Adrenal gland (tissue), 12 donors: ENCODE measurements around the gene GPRC5A. TPM values are rescaled to one million over a fixed set of nuclear protein-coding genes. Genes with fewer than 3 reads are reported as not detected.

Experiments used
- DNase-seq, 7 donors: peaks; one replicate each; pipeline ENCODE4 v3.0.0-alpha.2; 2019 to 2020
- H3K27ac ChIP-seq, 5 donors: fragments of 200-600 bp; sonication (generic) in 4 of 5; 1 replicate in 3 of 5; 2 replicates in 2 of 5; pipeline versions ENCODE4 v1.5.1 to v1.8.0; 2016 to 2020; ENCODE audit warnings: mild to moderate bottlenecking in 1 of 5
- H3K27me3 ChIP-seq: fragments of 200-600 bp; 2 replicates; pipeline ENCODE4 v1.8.0; 2021
- H3K36me3 ChIP-seq, 2 donors: fragments of 200-600 bp; replicated peaks in 1 of 2; 1 replicate in 1 of 2; 2 replicates in 1 of 2; pipeline versions ENCODE4 v1.5.1 to v1.8.0; 2018 to 2022
- H3K4me1 ChIP-seq, 2 donors: fragments of 200-600 bp; replicated peaks in 1 of 2; 1 replicate in 1 of 2; 2 replicates in 1 of 2; pipeline versions ENCODE4 v1.5.1 to v1.8.0; 2018 to 2021
- H3K4me3 ChIP-seq, 4 donors: fragments of 200-600 bp; sonication (generic) in 3 of 4; one replicate each; pipeline ENCODE4 v1.5.1; 2016 to 2018
- H3K9me3 ChIP-seq, 3 donors: fragments of 200-600 bp; sonication (generic) in 1 of 3; replicated peaks in 1 of 3; 1 replicate in 2 of 3; 2 replicates in 1 of 3; pipeline versions ENCODE4 v1.5.1 to v1.8.0; 2016 to 2021
- POLR2A ChIP-seq, 2 donors: fragments of 450-650 bp; IDR thresholded peaks; one replicate each; pipeline ENCODE4 v1.6.1; 2017; ENCODE audit warnings: antibody characterized with exemption in 2 of 2, mild to moderate bottlenecking in 2 of 2, moderate library complexity in 1 of 2
- whole genome bisulfite sequencing, 4 donors: extraction: QIAGEN DNeasy Blood & Tissue Kit in 2 of 4; methylation state at CpG; one replicate each; pipeline versions ENCODE4 v1.1.5 to v1.1.7; 2013 to 2017; 5-methylcytosine and 5-hydroxymethylcytosine counted together
- intact Hi-C, 2 donors: fragments of 100-400 bp; cut with DNase I; formaldehyde crosslinking; loops; one replicate each; pipeline versions ENCODE4 v1.14.1 to v1.15.0; 2022 to 2023
- polyA plus RNA-seq, 3 donors: library from polyadenylated mRNA; stranded (reverse); fragments of 200-250 nt in 2 of 3; fragments of 350-450 nt in 1 of 3; fragmentation: Illumina TruSeq in 1 of 3; extraction: RNeasy Lipid Tissue Mini Kit (QIAGEN cat#74804) in 1 of 3; gene quantifications; one replicate each; pipeline ENCODE4 v1.2.3, GENCODE V29; 2013 to 2014
- total RNA-seq, 9 donors: library from RNA; depleted of rRNA in 4 of 9; stranded (reverse); fragments of >200 nt in 4 of 9; fragments of 120-200 nt in 1 of 9; fragmentation: NEBNext Ultra II Directional in 1 of 9; extraction: Animal tissue kit (Norgen Biotek cat#: 25700) in 1 of 9; gene quantifications; one replicate each; pipeline versions ENCODE4 v1.1.0 to v1.2.4, GENCODE V29; 2013 to 2023
- TF ChIP-seq, protein P1 (sequence below), 6 experiments: fragments of 450-650 bp in 4 of 6; fragments of 200-600 bp in 2 of 6; sonication (generic) in 1 of 6; IDR thresholded peaks; 1 replicate in 5 of 6; 2 replicates in 1 of 6; pipeline versions ENCODE4 v1.5.1 to v1.8.0; 2016 to 2021; ENCODE audit warnings: antibody characterized with exemption in 6 of 6, mild to moderate bottlenecking in 2 of 6, moderate library complexity in 1 of 6
- donor health status: healthy with polysubstance abuse.
- donor health status: Bipolar disorder and iron deficiency.
- donor health status: DM: yes; HTN: yes; CAD: no.
- donor health status: DM: no; HTN: no; CAD: no.
- donor health status: DM: no; HTN: no; CAD: no.
- donor health status: DM: yes; HTN: yes; CAD: no.

GPRC5A gene
- total and polyA plus RNA-seq, 12 donors = 0.33 to 22.3 (median 6.2) TPM

DNA sequence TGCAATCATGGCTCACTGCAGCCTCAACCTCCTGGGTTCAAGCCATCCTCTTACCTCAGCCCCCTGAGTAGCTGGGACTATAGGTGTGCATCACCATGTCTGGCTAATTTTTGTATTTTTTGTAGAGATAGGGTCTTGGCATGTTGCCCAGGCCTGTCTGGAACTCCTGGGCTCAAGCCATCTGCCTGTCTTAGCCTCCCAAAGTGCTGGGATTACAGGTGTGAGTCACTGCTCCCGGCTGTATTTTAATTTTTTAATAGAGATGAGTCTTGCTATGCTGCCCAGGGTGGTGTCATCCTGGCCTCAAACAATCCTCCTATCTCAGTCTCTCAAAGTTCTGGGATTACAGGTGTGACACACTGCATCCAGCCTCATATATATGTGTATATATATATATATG is 31.7 kb upstream of the GPRC5A start:
- intact Hi-C loops = no loop called here
- WGBS, 4 donors = 36 to 75% (median 61%) methylated on average over 1 of the region's 1 CpG
- TF ChIP-seq, protein P1, sequence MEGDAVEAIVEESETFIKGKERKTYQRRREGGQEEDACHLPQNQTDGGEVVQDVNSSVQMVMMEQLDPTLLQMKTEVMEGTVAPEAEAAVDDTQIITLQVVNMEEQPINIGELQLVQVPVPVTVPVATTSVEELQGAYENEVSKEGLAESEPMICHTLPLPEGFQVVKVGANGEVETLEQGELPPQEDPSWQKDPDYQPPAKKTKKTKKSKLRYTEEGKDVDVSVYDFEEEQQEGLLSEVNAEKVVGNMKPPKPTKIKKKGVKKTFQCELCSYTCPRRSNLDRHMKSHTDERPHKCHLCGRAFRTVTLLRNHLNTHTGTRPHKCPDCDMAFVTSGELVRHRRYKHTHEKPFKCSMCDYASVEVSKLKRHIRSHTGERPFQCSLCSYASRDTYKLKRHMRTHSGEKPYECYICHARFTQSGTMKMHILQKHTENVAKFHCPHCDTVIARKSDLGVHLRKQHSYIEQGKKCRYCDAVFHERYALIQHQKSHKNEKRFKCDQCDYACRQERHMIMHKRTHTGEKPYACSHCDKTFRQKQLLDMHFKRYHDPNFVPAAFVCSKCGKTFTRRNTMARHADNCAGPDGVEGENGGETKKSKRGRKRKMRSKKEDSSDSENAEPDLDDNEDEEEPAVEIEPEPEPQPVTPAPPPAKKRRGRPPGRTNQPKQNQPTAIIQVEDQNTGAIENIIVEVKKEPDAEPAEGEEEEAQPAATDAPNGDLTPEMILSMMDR (IDR thresholded peaks at IDR 0.05) = no peak
- no peak for TF ChIP-seq POLR2A (IDR thresholded peaks at IDR 0.05)
- Histone ChIP-seq H3K27ac (no peak overlapping the region), H3K4me1 (no peaks in the 10 kb centered on the region), H3K36me3 (no peaks in the 10 kb centered on the region), H3K27me3 (no peaks in the 10 kb centered on the region), H3K4me3 (no peak overlapping the region), H3K9me3 (no peaks in the 10 kb centered on the region)
- DNase-seq = no peak

- intact Hi-C loops = no loop called here
- H3K4me1 ChIP-seq = no peaks in the 10 kb centered on the region
- 94 to 99% (median 96%) methylated on average over 2 of the region's 2 CpGs for WGBS, 4 donors
- H3K36me3 ChIP-seq = no peaks in the 10 kb centered on the region
- no peak overlapping the region for H3K27ac ChIP-seq
- no peaks in the 10 kb centered on the region for H3K9me3 ChIP-seq
- no peak overlapping the region for H3K4me3 ChIP-seq
- H3K27me3 ChIP-seq = no peaks in the 10 kb centered on the region
- TF ChIP-seq, protein P1 (IDR thresholded peaks at IDR 0.05) = no peak
- no peak for TF ChIP-seq POLR2A (IDR thresholded peaks at IDR 0.05)
- DNase-seq = no peak
Measured at GRCh38 chr12:12864243-12864642, 27.1 kb upstream of the GPRC5A start.

- TF ChIP-seq POLR2A (IDR thresholded peaks at IDR 0.05) = no peak
- TF ChIP-seq, protein P1 (IDR thresholded peaks at IDR 0.05) = no peak
Measured at GRCh38 chr12:12868477-12869235, 22.7 kb upstream of the GPRC5A start.

GRCh38 chr12:12870465-12870864 is 20.9 kb upstream of the GPRC5A start:
- H3K27ac ChIP-seq = no peak overlapping the region
- no peak overlapping the region for H3K4me3 ChIP-seq
- no peak for DNase-seq
- intact Hi-C loops = no loop called here
- TF ChIP-seq, protein P1 (IDR thresholded peaks at IDR 0.05) = no peak
- TF ChIP-seq POLR2A (IDR thresholded peaks at IDR 0.05) = no peak
- H3K36me3 ChIP-seq = no peaks in the 10 kb centered on the region
- H3K4me1 ChIP-seq = no peaks in the 10 kb centered on the region
- H3K27me3 ChIP-seq = no peaks in the 10 kb centered on the region
- no peaks in the 10 kb centered on the region for H3K9me3 ChIP-seq
- 88 to 93% (median 91%) methylated on average over 7 of the region's 7 CpGs for WGBS, 4 donors

More at GRCh38 chr12:12868477-12869235, 22.7 kb upstream of the GPRC5A start:
- intact Hi-C loops = no loop called here
- WGBS, 4 donors = 62 to 95% (median 81%) methylated on average over 3 of the region's 3 CpGs
- H3K27ac ChIP-seq = no peak overlapping the region
- H3K9me3 ChIP-seq = no peaks in the 10 kb centered on the region
- H3K4me1 ChIP-seq = no peaks in the 10 kb centered on the region
- no peak for DNase-seq
- H3K36me3 ChIP-seq = no peaks in the 10 kb centered on the region
- H3K4me3 ChIP-seq = no peak overlapping the region
- no peaks in the 10 kb centered on the region for H3K27me3 ChIP-seq
